Fibroblast of lung (primary cell): Measurements from ENCODE around the gene LOXL3. TPM values are rescaled to one million over a fixed set of nuclear protein-coding genes. Genes with fewer than 3 reads are reported as not detected.

Source experiments
- DNase-seq, 2 donors: peaks; one replicate each; pipeline versions ENCODE4 v3.0.0 to v3.0.0-alpha.2; 2010; ENCODE audit warnings: low read depth in 2 of 2
- H2AFZ ChIP-seq: 2 replicates; pipeline ENCODE4 v1.5.1; 2012; ENCODE audit warnings: low read length, control low read depth, inconsistent platforms
- H3K27ac ChIP-seq: 2 replicates; pipeline ENCODE4 v1.5.1; 2011; ENCODE audit warnings: low read length, control low read depth; ENCODE audit not compliant: insufficient read depth
- H3K27me3 ChIP-seq: 2 replicates; pipeline ENCODE4 v1.5.1; 2011; ENCODE audit warnings: mild to moderate bottlenecking, low read length; ENCODE audit not compliant: control insufficient read depth, insufficient read depth
- H3K36me3 ChIP-seq: 2 replicates; pipeline ENCODE4 v1.5.1; 2011; ENCODE audit warnings: low read length; ENCODE audit not compliant: control insufficient read depth, insufficient read depth
- H3K4me1 ChIP-seq: 2 replicates; pipeline ENCODE4 v1.5.1; 2011; ENCODE audit warnings: low read length; ENCODE audit not compliant: control insufficient read depth, insufficient read depth; ENCODE audit errors: extremely low read depth
- H3K4me2 ChIP-seq: 2 replicates; pipeline ENCODE4 v1.5.1; 2011; ENCODE audit warnings: low read length, control low read depth; ENCODE audit not compliant: insufficient read depth; ENCODE audit errors: extremely low read depth
- H3K4me3 ChIP-seq, 4 experiments: fragments of 200-600 bp in 1 of 4; sonication (generic) in 1 of 4; replicated peaks in 1 of 4; 2 replicates each; pipeline ENCODE4 v1.5.1; 2011 to 2016; ENCODE audit warnings: low read length in 4 of 4, low read depth in 3 of 4, mild to moderate bottlenecking in 3 of 4, control low read depth in 2 of 4, inconsistent platforms in 1 of 4, mixed read lengths in 1 of 4; ENCODE audit not compliant: insufficient read depth in 1 of 4; ENCODE audit errors: control extremely low read depth in 1 of 4
- H3K79me2 ChIP-seq: 2 replicates; pipeline ENCODE4 v1.5.1; 2012; ENCODE audit warnings: mild to moderate bottlenecking, low read length, inconsistent platforms; ENCODE audit not compliant: control insufficient read depth, insufficient read depth
- H3K9ac ChIP-seq: 2 replicates; pipeline ENCODE4 v1.5.1; 2011; ENCODE audit warnings: mild to moderate bottlenecking, low read length, control low read depth; ENCODE audit not compliant: insufficient read depth
- H3K9me3 ChIP-seq: 2 replicates; pipeline ENCODE4 v1.5.1; 2012; ENCODE audit warnings: low read depth, low read length; ENCODE audit not compliant: control insufficient read depth, insufficient read depth
- H4K20me1 ChIP-seq: 2 replicates; pipeline ENCODE4 v1.5.1; 2011; ENCODE audit warnings: low read length; ENCODE audit not compliant: control insufficient read depth, insufficient read depth; ENCODE audit errors: extremely low read depth
- CTCF ChIP-seq, 2 donors: IDR thresholded peaks in 1 of 2; conservative IDR thresholded peaks in 1 of 2; 1 replicate in 1 of 2; 2 replicates in 1 of 2; pipeline ENCODE4 v1.5.1; 2011 to 2012; ENCODE audit warnings: low read length in 2 of 2, control low read depth in 1 of 2, inconsistent platforms in 1 of 2, low read depth in 1 of 2, mild to moderate bottlenecking in 1 of 2
- EZH2 ChIP-seq: IDR thresholded peaks from 2 replicates; pipeline ENCODE4 v1.5.1; 2012; ENCODE audit warnings: low read length, control low read depth, mild to moderate bottlenecking; ENCODE audit errors: missing control alignments
- polyA plus RNA-seq, 2 donors: library from polyadenylated mRNA; depleted of rRNA in 1 of 2; stranded (reverse) in 1 of 2; unstranded in 1 of 2; fragments of >200 nt; gene quantifications; 2 replicates each; pipeline ENCODE4 v1.2.1, GENCODE V29; 2011 to 2012; ENCODE audit warnings: missing spikeins in 1 of 2
- total RNA-seq: library from RNA; depleted of rRNA; stranded (reverse); fragments of >200 nt; gene quantifications from 2 replicates; pipeline ENCODE4 v1.2.1, GENCODE V29; 2014

The LOXL3 gene
- total and polyA plus RNA-seq, 2 donors (not counting 1 experiment from before 2014, with no cell fraction given) = 20.6 to 26.4 TPM

DNA sequence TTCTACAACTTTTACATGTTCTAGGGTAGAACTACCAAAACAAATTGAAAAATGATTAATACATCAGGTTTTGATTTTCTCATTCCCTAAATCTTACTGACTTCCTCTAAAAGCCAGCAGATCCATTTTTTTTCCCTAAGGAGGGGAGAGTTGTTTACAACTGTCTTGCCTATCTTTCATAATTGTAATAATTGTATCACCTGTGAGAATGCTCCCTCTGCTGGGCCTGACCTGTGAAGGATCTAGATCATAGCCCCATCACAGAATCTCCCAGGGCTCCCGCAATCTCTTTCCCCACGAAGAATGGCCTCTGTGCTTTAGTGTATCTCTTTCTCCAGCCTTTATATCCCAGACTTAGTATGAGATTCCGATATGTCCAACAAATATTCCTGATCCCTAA, 9.1 kb downstream of the LOXL3 start:
- TF ChIP-seq EZH2 = no peak
- TF ChIP-seq CTCF (conservative IDR thresholded peaks at IDR 0.05 in 1 of 2, IDR thresholded peaks at IDR 0.05 in 1 of 2; ENCODE audit: low read depth in 1 of 2, low read length in 2 of 2) = no peak
- Histone ChIP-seq H3K4me1 (peaks cover 3% of the 10 kb centered on the region), H2AFZ (no peak overlapping the region), H3K27ac (no peak overlapping the region), H3K27me3 (no peaks in the 10 kb centered on the region), H3K4me2 (no peak overlapping the region), H3K79me2 (no peaks in the 10 kb centered on the region), H3K9me3 (no peaks in the 10 kb centered on the region), H3K4me3 (no peak overlapping the region), H3K36me3 (no peaks in the 10 kb centered on the region), H3K9ac (no peak overlapping the region), H4K20me1 (no peaks in the 10 kb centered on the region)
- DNase-seq = no peak

GRCh38 chr2:74542978-74543377, 10.8 kb downstream of the LOXL3 start:
- H3K9me3 ChIP-seq = no peaks in the 10 kb centered on the region
- no peak for DNase-seq
- no peaks in the 10 kb centered on the region for H3K79me2 ChIP-seq
- no peak overlapping the region for H3K27ac ChIP-seq
- H3K9ac ChIP-seq = no peak overlapping the region
- no peak overlapping the region for H3K4me2 ChIP-seq
- H2AFZ ChIP-seq = no peak overlapping the region
- no peaks in the 10 kb centered on the region for H3K27me3 ChIP-seq
- H3K4me1 ChIP-seq = no peaks in the 10 kb centered on the region
- H3K36me3 ChIP-seq = no peaks in the 10 kb centered on the region
- no peaks in the 10 kb centered on the region for H4K20me1 ChIP-seq
- H3K4me3 ChIP-seq = no peak overlapping the region
- TF ChIP-seq CTCF (conservative IDR thresholded peaks at IDR 0.05 in 1 of 2, IDR thresholded peaks at IDR 0.05 in 1 of 2; ENCODE audit: low read depth in 1 of 2, low read length in 2 of 2) = no peak
- no peak for TF ChIP-seq EZH2

DNA sequence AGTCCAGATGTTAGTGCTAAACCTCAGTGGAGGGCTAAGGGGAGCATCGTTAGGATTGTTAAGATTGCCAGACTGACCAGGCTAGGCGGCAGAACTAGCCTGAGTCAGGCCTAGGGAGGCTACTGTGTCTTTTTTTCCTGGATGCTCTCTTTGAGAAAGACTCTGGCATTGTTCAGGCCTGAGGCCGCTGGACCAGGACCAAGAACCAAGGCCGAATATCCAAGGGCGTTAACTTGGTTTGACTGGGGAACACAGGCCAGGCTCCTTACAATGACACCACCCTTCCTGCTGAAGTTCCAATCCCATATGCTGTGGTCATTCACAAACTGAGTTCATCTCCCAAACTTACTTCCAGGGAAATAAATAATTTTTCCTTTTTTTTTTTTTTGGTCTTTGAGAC, 13.5 kb downstream of the LOXL3 start:
- no peak overlapping the region for H3K4me2 ChIP-seq
- DNase-seq = no peak
- no peak overlapping the region for H2AFZ ChIP-seq
- H3K4me1 ChIP-seq = no peaks in the 10 kb centered on the region
- no peaks in the 10 kb centered on the region for H4K20me1 ChIP-seq
- TF ChIP-seq EZH2 = no peak
- no peak for TF ChIP-seq CTCF (conservative IDR thresholded peaks at IDR 0.05 in 1 of 2, IDR thresholded peaks at IDR 0.05 in 1 of 2; ENCODE audit: low read depth in 1 of 2, low read length in 2 of 2)
- peaks cover 2% of the 10 kb centered on the region for H3K27me3 ChIP-seq
- no peak overlapping the region for H3K27ac ChIP-seq
- H3K79me2 ChIP-seq = no peaks in the 10 kb centered on the region
- no peaks in the 10 kb centered on the region for H3K9me3 ChIP-seq
- no peak overlapping the region for H3K9ac ChIP-seq
- H3K36me3 ChIP-seq = no peaks in the 10 kb centered on the region
- no peak overlapping the region for H3K4me3 ChIP-seq
